CD14-positive monocyte (primary cell): ENCODE measurements around the gene CCDC186. TPM values are rescaled to one million over a fixed set of nuclear protein-coding genes. Genes with fewer than 3 reads are reported as not detected.

Experiments
- DNase-seq, 3 donors: peaks; one replicate each; pipeline ENCODE4 v3.0.0-alpha.2; 2011 to 2022
- H2AFZ ChIP-seq: 2 replicates; pipeline ENCODE4 v1.6.0; 2012; ENCODE audit warnings: mild to moderate bottlenecking, low read depth, low read length, inconsistent platforms; ENCODE audit not compliant: insufficient read depth, poor library complexity, severe bottlenecking
- H3K27ac ChIP-seq, 2 donors: 1 replicate in 1 of 2; 2 replicates in 1 of 2; pipeline ENCODE4 v1.5.1; 2012 to 2013; ENCODE audit warnings: low read length in 2 of 2, control low read depth in 1 of 2, inconsistent platforms in 1 of 2, low read depth in 1 of 2, mild to moderate bottlenecking in 1 of 2
- H3K27me3 ChIP-seq, 2 donors: one replicate each; pipeline versions ENCODE4 v1.6.0 to v1.6.1; 2011 to 2013; ENCODE audit warnings: low read length in 2 of 2; ENCODE audit not compliant: control insufficient read depth in 2 of 2, insufficient read depth in 2 of 2
- H3K36me3 ChIP-seq, 2 donors: replicated peaks in 1 of 2; 1 replicate in 1 of 2; 2 replicates in 1 of 2; pipeline versions ENCODE4 v1.5.1 to v1.6.1; 2012 to 2013; ENCODE audit warnings: low read length in 2 of 2, control low read depth in 1 of 2, inconsistent platforms in 1 of 2, mild to moderate bottlenecking in 1 of 2; ENCODE audit not compliant: insufficient read depth in 2 of 2, control insufficient read depth in 1 of 2
- H3K4me1 ChIP-seq, 2 donors: 1 replicate in 1 of 2; 2 replicates in 1 of 2; pipeline versions ENCODE4 v1.5.1 to v1.6.1; 2012 to 2013; ENCODE audit warnings: low read length in 2 of 2, control low read depth in 1 of 2, inconsistent platforms in 1 of 2, mild to moderate bottlenecking in 1 of 2, moderate library complexity in 1 of 2; ENCODE audit not compliant: insufficient read depth in 2 of 2, control insufficient read depth in 1 of 2
- H3K4me2 ChIP-seq: replicated peaks from 2 replicates; pipeline ENCODE3; 2012; ENCODE audit warnings: low read length, moderate library complexity, mild to moderate bottlenecking; ENCODE audit not compliant: poor library complexity, severe bottlenecking; ENCODE audit errors: extremely low read depth
- H3K4me3 ChIP-seq, 3 experiments: fragments of 200-600 bp in 1 of 3; sonication (generic) in 1 of 3; replicated peaks in 1 of 3; 1 replicate in 2 of 3; 2 replicates in 1 of 3; pipeline ENCODE4 v1.5.1; 2011 to 2013; ENCODE audit warnings: low read length in 3 of 3, mild to moderate bottlenecking in 3 of 3, control low read depth in 2 of 3, low read depth in 2 of 3, inconsistent platforms in 1 of 3, moderate library complexity in 1 of 3
- H3K79me2 ChIP-seq: 2 replicates; pipeline ENCODE4 v1.6.0; 2012; ENCODE audit warnings: mild to moderate bottlenecking, control low read depth, inconsistent platforms, low read length, moderate library complexity; ENCODE audit not compliant: insufficient read depth
- H3K9ac ChIP-seq: 2 replicates; pipeline ENCODE4 v1.6.0; 2017; ENCODE audit warnings: low read length, mild to moderate bottlenecking; ENCODE audit not compliant: insufficient read depth, poor library complexity, severe bottlenecking
- H3K9me3 ChIP-seq, 2 donors: replicated peaks in 1 of 2; 1 replicate in 1 of 2; 2 replicates in 1 of 2; pipeline versions ENCODE4 v1.5.1 to v1.6.1; 2012 to 2013; ENCODE audit warnings: low read length in 2 of 2, control low read depth in 1 of 2; ENCODE audit not compliant: control insufficient read depth in 1 of 2, insufficient read depth in 1 of 2
- H4K20me1 ChIP-seq: 2 replicates; pipeline ENCODE4 v1.6.0; 2012; ENCODE audit warnings: mild to moderate bottlenecking, low read length, control low read depth, moderate library complexity; ENCODE audit not compliant: insufficient read depth
- H3K27ac Mint-ChIP-seq, 7 donors: one replicate each; pipeline ENCODE4 v1.8.0; 2020; ENCODE audit warnings: mild to moderate bottlenecking in 7 of 7, mixed read lengths in 7 of 7, moderate library complexity in 6 of 7, inconsistent platforms in 2 of 7
- H3K27me3 Mint-ChIP-seq, 3 donors: one replicate each; pipeline ENCODE4 v1.8.0; 2021 to 2022; ENCODE audit warnings: low read depth in 3 of 3, mild to moderate bottlenecking in 3 of 3, mixed read lengths in 3 of 3, moderate library complexity in 3 of 3, inconsistent platforms in 1 of 3
- H3K36me3 Mint-ChIP-seq, 2 donors: one replicate each; pipeline ENCODE4 v1.8.0; 2020; ENCODE audit warnings: mixed read lengths in 2 of 2, inconsistent platforms in 1 of 2, mild to moderate bottlenecking in 1 of 2
- H3K4me1 Mint-ChIP-seq: one replicate; pipeline ENCODE4 v1.8.0; 2020; ENCODE audit warnings: mild to moderate bottlenecking, mixed read lengths
- H3K4me3 Mint-ChIP-seq, 2 donors: one replicate each; pipeline ENCODE4 v1.8.0; 2020; ENCODE audit warnings: mild to moderate bottlenecking in 2 of 2, mixed read lengths in 2 of 2, moderate library complexity in 1 of 2
- H3K9me3 Mint-ChIP-seq, 7 donors: one replicate each; pipeline ENCODE4 v1.8.0; 2020 to 2022; ENCODE audit warnings: mixed read lengths in 7 of 7, mild to moderate bottlenecking in 6 of 7, moderate library complexity in 6 of 7, inconsistent platforms in 2 of 7
- WGBS: methylation state at CpG from one replicate; pipeline ENCODE4 v1.1.5; 2013; ENCODE audit warnings: missing lambda C conversion rate; ENCODE audit not compliant: insufficient coverage; 5-methylcytosine and 5-hydroxymethylcytosine counted together
- intact Hi-C, 2 donors: fragments of 100-400 bp; cut with micrococcal nuclease; formaldehyde crosslinking; loops; one replicate each; pipeline versions ENCODE4 v1.15.0 to v1.15.1; 2023
- polyA plus RNA-seq, 3 donors: library from polyadenylated mRNA; depleted of rRNA in 1 of 3; unstranded in 2 of 3; stranded (reverse) in 1 of 3; fragments of 300-500 nt in 2 of 3; fragments of >200 nt in 1 of 3; fragmentation: Illumina TruSeq in 2 of 3; gene quantifications; 1 replicate in 2 of 3; 2 replicates in 1 of 3; pipeline ENCODE4 v1.2.3, GENCODE V29; 2012 to 2021
- TF ChIP-seq, protein P1 (sequence below): fragments of 200-600 bp; IDR thresholded peaks from one replicate; pipeline ENCODE4 v1.8.0; 2022; ENCODE audit warnings: antibody characterized with exemption, mild to moderate bottlenecking

CCDC186 gene
- polyA plus RNA-seq, 3 donors, result 6.9 to 9.8 (median 8.9) TPM

GRCh38 chr10:114102256-114102655 is 71.7 kb downstream of the CCDC186 start:
- H3K27me3 Mint-ChIP-seq, result peaks cover 20 to 24% (median 21%) of the 10 kb centered on the region in 3 donors
- H3K27me3 ChIP-seq, result peaks cover 6 to 17% of the 10 kb centered on the region in 2 donors
- H3K9me3 Mint-ChIP-seq, result peaks cover 0 to 8% (median 0%) of the 10 kb centered on the region in 7 donors
- H3K27ac Mint-ChIP-seq, result no peak overlapping the region
- TF ChIP-seq, protein P1, sequence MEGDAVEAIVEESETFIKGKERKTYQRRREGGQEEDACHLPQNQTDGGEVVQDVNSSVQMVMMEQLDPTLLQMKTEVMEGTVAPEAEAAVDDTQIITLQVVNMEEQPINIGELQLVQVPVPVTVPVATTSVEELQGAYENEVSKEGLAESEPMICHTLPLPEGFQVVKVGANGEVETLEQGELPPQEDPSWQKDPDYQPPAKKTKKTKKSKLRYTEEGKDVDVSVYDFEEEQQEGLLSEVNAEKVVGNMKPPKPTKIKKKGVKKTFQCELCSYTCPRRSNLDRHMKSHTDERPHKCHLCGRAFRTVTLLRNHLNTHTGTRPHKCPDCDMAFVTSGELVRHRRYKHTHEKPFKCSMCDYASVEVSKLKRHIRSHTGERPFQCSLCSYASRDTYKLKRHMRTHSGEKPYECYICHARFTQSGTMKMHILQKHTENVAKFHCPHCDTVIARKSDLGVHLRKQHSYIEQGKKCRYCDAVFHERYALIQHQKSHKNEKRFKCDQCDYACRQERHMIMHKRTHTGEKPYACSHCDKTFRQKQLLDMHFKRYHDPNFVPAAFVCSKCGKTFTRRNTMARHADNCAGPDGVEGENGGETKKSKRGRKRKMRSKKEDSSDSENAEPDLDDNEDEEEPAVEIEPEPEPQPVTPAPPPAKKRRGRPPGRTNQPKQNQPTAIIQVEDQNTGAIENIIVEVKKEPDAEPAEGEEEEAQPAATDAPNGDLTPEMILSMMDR, result no peak
- H3K9me3 ChIP-seq, result no peaks in the 10 kb centered on the region
- DNase-seq, result peak in 2 of 3 donors; percentile 16 to 21
- no peak overlapping the region for H2AFZ ChIP-seq
- H3K9ac ChIP-seq, result no peak overlapping the region
- no peak overlapping the region for H3K4me3 Mint-ChIP-seq
- H3K36me3 ChIP-seq, result no peaks in the 10 kb centered on the region
- H3K27ac ChIP-seq, result no peak overlapping the region
- H3K36me3 Mint-ChIP-seq, result peaks cover 4 to 9% of the 10 kb centered on the region in 2 donors
- H3K4me1 ChIP-seq, result peaks cover 33 to 45% of the 10 kb centered on the region in 2 donors
- H3K4me1 Mint-ChIP-seq, result peaks cover 48% of the 10 kb centered on the region
- intact Hi-C loops, result loop anchor here (5.0 kb wide), 2 partner anchors 300 to 420 kb away; no protein-coding TSS in a partner anchor
- H3K4me2 ChIP-seq, result no peak overlapping the region
- whole genome bisulfite sequencing, result 0% methylated on average over 1 of the region's 2 CpGs
- no peaks in the 10 kb centered on the region for H3K79me2 ChIP-seq
- no peaks in the 10 kb centered on the region for H4K20me1 ChIP-seq
- no peak overlapping the region for H3K4me3 ChIP-seq

- Histone ChIP-seq H3K4me3 (peak overlapping the region; percentile 14 to 77 (median 35)), H4K20me1 (no peaks in the 10 kb centered on the region), H2AFZ (peak overlapping the region; percentile 75), H3K36me3 (no peaks in the 10 kb centered on the region), H3K4me1 (peaks cover 41 to 57% of the 10 kb centered on the region in 2 donors), H3K79me2 (no peaks in the 10 kb centered on the region), H3K9me3 (no peaks in the 10 kb centered on the region), H3K9ac (peak overlapping the region; percentile 50), H3K27ac (no peak overlapping the region), H3K4me2 (peak overlapping the region; percentile 83), H3K27me3 (peaks cover 6 to 17% of the 10 kb centered on the region in 2 donors)
- peaks cover 0 to 8% (median 0%) of the 10 kb centered on the region in 7 donors for H3K9me3 Mint-ChIP-seq
- peaks cover 20 to 24% (median 21%) of the 10 kb centered on the region in 3 donors for H3K27me3 Mint-ChIP-seq
- peak overlapping the region; percentile 82 to 91 for H3K4me3 Mint-ChIP-seq
- H3K27ac Mint-ChIP-seq, result peak overlapping the region in 1 of 7 donors; percentile 63
- 11% methylated on average over 37 of the region's 47 CpGs for WGBS
- H3K4me1 Mint-ChIP-seq, result peaks cover 59% of the 10 kb centered on the region
- intact Hi-C loops, result loop anchor here (5.0 kb wide), 2 partner anchors 299 to 419 kb away; no protein-coding TSS in a partner anchor
- peaks cover 4 to 9% of the 10 kb centered on the region in 2 donors for H3K36me3 Mint-ChIP-seq
- no peak for DNase-seq
- TF ChIP-seq, protein P1, result no peak
These were observed 72.9 kb downstream of the CCDC186 start for GRCh38 chr10:114100848-114101741.
